HEK293 (cell line): ENCODE measurements around the gene RAF1.

Experiments used
- CTCF ChIA-PET: fragments of 350-600 bp; formaldehyde crosslinking; extraction: SDS; loops from one replicate; lab custom pipeline; 2021; ENCODE audit warnings: antibody characterized with exemption; lab: Yijun Ruan, JAX
- POLR2A ChIA-PET: fragments of 300-600 bp; formaldehyde crosslinking; extraction: SDS; loops from one replicate; lab custom pipeline; 2020; ENCODE audit warnings: antibody characterized with exemption, inconsistent platforms; lab: Yijun Ruan, JAX
- H3K27ac ChIP-seq: fragments of 200-500 bp; sonication (Bioruptor generic); 2 replicates; pipeline ENCODE4 v1.5.1; 2014; ENCODE audit warnings: low read depth, low read length, control low read depth, inconsistent platforms; ENCODE audit errors: extremely low read depth
- H3K36me3 ChIP-seq, 2 experiments: fragments of 200-500 bp in 1 of 2; sonication (Bioruptor generic) in 1 of 2; 1 replicate in 1 of 2; 2 replicates in 1 of 2; pipeline ENCODE4 v1.5.1; 2014 to 2017; ENCODE audit warnings: inconsistent platforms in 2 of 2, low read length in 2 of 2; ENCODE audit not compliant: control insufficient read depth in 2 of 2, insufficient read depth in 1 of 2
- H3K4me1 ChIP-seq: fragments of 200-500 bp; sonication (Bioruptor generic); 2 replicates; pipeline ENCODE4 v1.5.1; 2014; ENCODE audit warnings: mild to moderate bottlenecking, low read length, inconsistent platforms; ENCODE audit not compliant: control insufficient read depth, insufficient read depth
- H3K4me3 ChIP-seq: 2 replicates; pipeline ENCODE4 v1.5.1; 2011; ENCODE audit warnings: low read depth, mild to moderate bottlenecking, control low read depth, low read length, moderate library complexity
- H3K9me3 ChIP-seq: fragments of 200-500 bp; sonication (Bioruptor generic); 2 replicates; pipeline ENCODE4 v1.5.1; 2014; ENCODE audit warnings: low read depth, low read length, inconsistent platforms; ENCODE audit not compliant: control insufficient read depth, insufficient read depth
- BCL6B ChIP-seq: fragments of 450-650 bp; formaldehyde crosslinking; IDR thresholded peaks from 2 replicates; pipeline ENCODE4 v1.5.1; 2017; ENCODE audit warnings: missing biosample characterization, missing genetic modification characterization
- CTCF ChIP-seq: fragments of 450-650 bp; formaldehyde crosslinking; IDR thresholded peaks from 2 replicates; pipeline ENCODE4 v1.5.1; 2016; ENCODE audit warnings: missing biosample characterization, missing genetic modification characterization
- GLIS1 ChIP-seq: fragments of 450-650 bp; formaldehyde crosslinking; IDR thresholded peaks from 2 replicates; pipeline ENCODE4 v1.5.1; 2016; ENCODE audit warnings: missing biosample characterization, missing genetic modification characterization
- KLF9 ChIP-seq: fragments of 450-650 bp; formaldehyde crosslinking; IDR thresholded peaks from 2 replicates; pipeline ENCODE4 v1.5.1; 2016; ENCODE audit warnings: missing biosample characterization, missing genetic modification characterization, low read depth
- OVOL3 ChIP-seq: fragments of 450-650 bp; formaldehyde crosslinking; IDR thresholded peaks from 2 replicates; pipeline ENCODE4 v1.5.1; 2016; ENCODE audit warnings: missing biosample characterization, missing genetic modification characterization
- YY2 ChIP-seq: fragments of 450-650 bp; formaldehyde crosslinking; IDR thresholded peaks from 2 replicates; pipeline ENCODE4 v1.5.1; 2016; ENCODE audit warnings: missing biosample characterization, missing genetic modification characterization
- ZBTB20 ChIP-seq: fragments of 450-650 bp; formaldehyde crosslinking; IDR thresholded peaks from 2 replicates; pipeline ENCODE4 v1.5.1; 2016; ENCODE audit warnings: missing biosample characterization, missing genetic modification characterization
- ZBTB21 ChIP-seq: fragments of 450-650 bp; formaldehyde crosslinking; IDR thresholded peaks from 2 replicates; pipeline ENCODE4 v1.5.1; 2017; ENCODE audit warnings: missing biosample characterization, missing genetic modification characterization
- ZBTB7A ChIP-seq: fragments of 450-650 bp; formaldehyde crosslinking; IDR thresholded peaks from 2 replicates; pipeline ENCODE4 v1.5.1; 2016; ENCODE audit warnings: low read depth, missing biosample characterization, missing genetic modification characterization
- ZNF112 ChIP-seq: fragments of 450-650 bp; formaldehyde crosslinking; IDR thresholded peaks from 2 replicates; pipeline ENCODE4 v1.5.0; 2017; ENCODE audit warnings: missing biosample characterization, missing genetic modification characterization
- ZNF132 ChIP-seq: fragments of 450-650 bp; formaldehyde crosslinking; IDR thresholded peaks from 2 replicates; pipeline ENCODE4 v1.5.1; 2017; ENCODE audit warnings: missing biosample characterization, missing genetic modification characterization, borderline replicate concordance
- ZNF2 ChIP-seq: fragments of 450-650 bp; formaldehyde crosslinking; IDR thresholded peaks from 2 replicates; pipeline ENCODE4 v1.5.1; 2016; ENCODE audit warnings: missing biosample characterization, missing genetic modification characterization
- ZNF248 ChIP-seq: fragments of 450-650 bp; formaldehyde crosslinking; IDR thresholded peaks from 2 replicates; pipeline ENCODE4 v1.5.1; 2017; ENCODE audit warnings: missing biosample characterization, missing genetic modification characterization
- ZNF266 ChIP-seq: fragments of 450-650 bp; formaldehyde crosslinking; IDR thresholded peaks from 2 replicates; pipeline ENCODE4 v1.5.1; 2016; ENCODE audit warnings: missing biosample characterization, missing genetic modification characterization, low read depth
- ZNF292 ChIP-seq: fragments of 450-650 bp; formaldehyde crosslinking; IDR thresholded peaks from 2 replicates; pipeline ENCODE4 v1.5.1; 2016; ENCODE audit warnings: low read depth, missing biosample characterization, missing genetic modification characterization, borderline replicate concordance
- ZNF341 ChIP-seq: fragments of 450-650 bp; formaldehyde crosslinking; IDR thresholded peaks from 2 replicates; pipeline ENCODE4; 2016; ENCODE audit warnings: low read depth, missing biosample characterization, missing genetic modification characterization
- ZNF37A ChIP-seq: fragments of 450-650 bp; IDR thresholded peaks from 2 replicates; pipeline ENCODE4 v1.5.1; 2018; ENCODE audit warnings: missing biosample characterization, missing genetic modification characterization
- ZNF394 ChIP-seq: fragments of 450-650 bp; formaldehyde crosslinking; IDR thresholded peaks from 2 replicates; pipeline ENCODE4 v1.5.1; 2016; ENCODE audit warnings: missing biosample characterization, missing genetic modification characterization, mild to moderate bottlenecking, moderate library complexity, borderline replicate concordance
- ZNF416 ChIP-seq: fragments of 450-650 bp; formaldehyde crosslinking; IDR thresholded peaks from 2 replicates; pipeline ENCODE4 v1.5.1; 2016; ENCODE audit warnings: missing biosample characterization, missing genetic modification characterization
- ZNF449 ChIP-seq: fragments of 450-650 bp; formaldehyde crosslinking; IDR thresholded peaks from 2 replicates; pipeline ENCODE4 v1.5.1; 2017; ENCODE audit warnings: missing biosample characterization, mild to moderate bottlenecking, missing genetic modification characterization, moderate library complexity
- ZNF513 ChIP-seq: fragments of 450-650 bp; IDR thresholded peaks from 2 replicates; pipeline ENCODE4 v1.5.1; 2018; ENCODE audit warnings: missing biosample characterization, missing genetic modification characterization
- ZNF558 ChIP-seq: fragments of 450-650 bp; formaldehyde crosslinking; IDR thresholded peaks from 2 replicates; pipeline ENCODE4 v1.5.1; 2016; ENCODE audit warnings: missing biosample characterization, missing genetic modification characterization
- ZNF660 ChIP-seq: fragments of 450-650 bp; IDR thresholded peaks from 2 replicates; pipeline ENCODE4 v1.5.1; 2018; ENCODE audit warnings: missing biosample characterization, mild to moderate bottlenecking, missing genetic modification characterization
- ZNF747 ChIP-seq: fragments of 450-650 bp; formaldehyde crosslinking; IDR thresholded peaks from 2 replicates; pipeline ENCODE4 v1.5.1; 2016; ENCODE audit warnings: missing biosample characterization, missing genetic modification characterization
- ZNF777 ChIP-seq: fragments of 450-650 bp; formaldehyde crosslinking; IDR thresholded peaks from 2 replicates; pipeline ENCODE4 v1.5.1; 2017; ENCODE audit warnings: missing biosample characterization, missing genetic modification characterization, borderline replicate concordance
- TF ChIP-seq, protein P1 (sequence below): fragments of 450-650 bp; formaldehyde crosslinking; IDR thresholded peaks from 2 replicates; pipeline ENCODE4 v1.5.1; 2016; ENCODE audit warnings: missing biosample characterization, missing genetic modification characterization, low read depth
- TF ChIP-seq, protein P2 (sequence below): fragments of 450-650 bp; formaldehyde crosslinking; IDR thresholded peaks from 2 replicates; pipeline ENCODE4 v1.5.1; 2016; ENCODE audit warnings: missing biosample characterization, missing genetic modification characterization

Gene RAF1

GRCh38 chr3:12618426-12618825 is 45.5 kb downstream of the RAF1 start (continued):
- TF ChIP-seq ZNF341 (tag by site-specific recombination) (no peak; the same call in 1 of the 2 replicates), ZNF2 (tag by site-specific recombination) (no peak), ZNF660 (no peak), GLIS1 (tag by site-specific recombination) (no peak), ZNF416 (tag by site-specific recombination) (no peak), ZNF266 (no peak)

DNA sequence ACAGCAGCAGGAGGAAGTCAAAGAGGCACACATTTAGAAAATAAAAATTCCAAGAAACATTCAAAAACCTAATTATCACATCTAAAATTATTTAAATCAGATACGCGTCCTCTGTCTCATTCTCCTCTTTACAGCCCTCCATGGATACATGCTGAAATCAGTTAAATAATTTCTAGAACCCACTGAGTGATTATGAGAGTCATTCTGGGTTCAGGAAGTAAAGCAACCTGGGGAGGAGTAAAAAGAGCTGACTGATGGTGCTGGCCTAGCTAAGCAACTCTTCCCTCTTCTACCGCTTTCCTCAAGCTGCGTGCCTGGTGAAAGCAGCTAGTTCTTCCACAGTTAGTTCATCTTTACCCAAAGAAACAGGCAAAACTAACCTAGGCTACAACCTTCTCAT is 48.7 kb downstream of the RAF1 start:
- Histone ChIP-seq H3K36me3 (peaks cover 31 to 52% of the 10 kb centered on the region in 2 experiments), H3K9me3 (no peaks in the 10 kb centered on the region), H3K27ac (no peak overlapping the region), H3K4me3 (no peak overlapping the region), H3K4me1 (no peaks in the 10 kb centered on the region)
- POLR2A ChIA-PET = no interaction called here
- CTCF ChIA-PET = interaction anchor here (0.7 to 1.4 kb wide), 4 partner anchors 11 to 324 kb away, joined by 3 to 4 read pairs (median 4); no protein-coding TSS in a partner anchor
- TF ChIP-seq YY2 (tag by site-specific recombination) (no peak), ZNF394 (tag by site-specific recombination) (no peak), ZNF248 (tag by site-specific recombination) (no peak), ZNF292 (tag by site-specific recombination) (no peak), ZNF747 (tag by site-specific recombination) (no peak), ZBTB20 (tag by site-specific recombination) (no peak), BCL6B (no peak), ZNF558 (no peak), ZNF777 (no peak), ZNF37A (tag by site-specific recombination) (no peak), ZBTB21 (tag by site-specific recombination) (no peak)
- TF ChIP-seq, protein P1, sequence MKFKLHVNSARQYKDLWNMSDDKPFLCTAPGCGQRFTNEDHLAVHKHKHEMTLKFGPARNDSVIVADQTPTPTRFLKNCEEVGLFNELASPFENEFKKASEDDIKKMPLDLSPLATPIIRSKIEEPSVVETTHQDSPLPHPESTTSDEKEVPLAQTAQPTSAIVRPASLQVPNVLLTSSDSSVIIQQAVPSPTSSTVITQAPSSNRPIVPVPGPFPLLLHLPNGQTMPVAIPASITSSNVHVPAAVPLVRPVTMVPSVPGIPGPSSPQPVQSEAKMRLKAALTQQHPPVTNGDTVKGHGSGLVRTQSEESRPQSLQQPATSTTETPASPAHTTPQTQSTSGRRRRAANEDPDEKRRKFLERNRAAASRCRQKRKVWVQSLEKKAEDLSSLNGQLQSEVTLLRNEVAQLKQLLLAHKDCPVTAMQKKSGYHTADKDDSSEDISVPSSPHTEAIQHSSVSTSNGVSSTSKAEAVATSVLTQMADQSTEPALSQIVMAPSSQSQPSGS (tag by site-specific recombination) = no peak
- TF ChIP-seq, all 188 proteins: peak for 0

DNA sequence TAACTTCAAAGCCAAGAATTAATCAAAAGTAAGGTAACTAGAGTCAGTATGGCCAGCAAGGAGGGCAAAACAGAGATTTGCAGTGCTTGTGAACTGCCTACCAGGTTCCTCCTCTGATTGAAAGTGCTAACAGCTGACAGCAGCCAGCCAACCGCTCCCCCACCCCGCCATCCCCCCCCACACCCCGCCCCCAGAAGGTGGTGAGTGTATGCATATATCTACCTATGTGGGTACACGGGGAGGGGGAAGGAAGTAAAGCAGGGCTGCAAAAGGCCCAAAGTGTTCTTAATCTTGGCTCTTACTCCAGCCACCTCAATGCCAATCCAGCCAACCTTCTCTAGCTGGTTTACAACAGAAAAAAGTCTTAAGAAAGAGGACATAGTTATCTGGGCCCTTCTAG is 50.7 kb downstream of the RAF1 start:
- Histone ChIP-seq H3K36me3 (peaks cover 38 to 62% of the 10 kb centered on the region in 2 experiments), H3K4me3 (no peak overlapping the region), H3K4me1 (no peaks in the 10 kb centered on the region), H3K27ac (no peak overlapping the region), H3K9me3 (no peaks in the 10 kb centered on the region)
- ChIA-PET CTCF (interaction anchor here (0.6 kb wide), 1 partner anchor 127 kb away, joined by 3 read pairs; no protein-coding TSS in a partner anchor), POLR2A (no interaction called here)
- TF ChIP-seq OVOL3 (tag by site-specific recombination) (no peak), ZNF449 (tag by site-specific recombination) (no peak), CTCF (no peak), ZBTB7A (no peak), ZNF132 (tag by site-specific recombination) (no peak), ZNF248 (tag by site-specific recombination) (no peak), ZNF747 (tag by site-specific recombination) (no peak), ZNF513 (tag by site-specific recombination) (no peak), ZNF112 (no peak), KLF9 (tag by site-specific recombination) (no peak)
- TF ChIP-seq, protein P2, sequence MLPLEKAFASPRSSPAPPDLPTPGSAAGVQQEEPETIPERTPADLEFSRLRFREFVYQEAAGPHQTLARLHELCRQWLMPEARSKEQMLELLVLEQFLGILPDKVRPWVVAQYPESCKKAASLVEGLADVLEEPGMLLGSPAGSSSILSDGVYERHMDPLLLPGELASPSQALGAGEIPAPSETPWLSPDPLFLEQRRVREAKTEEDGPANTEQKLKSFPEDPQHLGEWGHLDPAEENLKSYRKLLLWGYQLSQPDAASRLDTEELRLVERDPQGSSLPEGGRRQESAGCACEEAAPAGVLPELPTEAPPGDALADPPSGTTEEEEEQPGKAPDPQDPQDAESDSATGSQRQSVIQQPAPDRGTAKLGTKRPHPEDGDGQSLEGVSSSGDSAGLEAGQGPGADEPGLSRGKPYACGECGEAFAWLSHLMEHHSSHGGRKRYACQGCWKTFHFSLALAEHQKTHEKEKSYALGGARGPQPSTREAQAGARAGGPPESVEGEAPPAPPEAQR (tag by site-specific recombination) = no peak
